Dendritic cell treated with granulocyte-macrophage colony-stimulating factor and Interleukin-4, amounts not matched to agents 40 ng/mL and 50 ng/mL, for 4 days (primary cell): ENCODE results near the gene INPP4A.

Experiments used
- H3K27ac Mint-ChIP-seq: one replicate; pipeline ENCODE4 v1.8.0; 2022; ENCODE audit warnings: mild to moderate bottlenecking, mixed read lengths
- H3K27me3 Mint-ChIP-seq: one replicate; pipeline ENCODE4 v1.8.0; 2022; ENCODE audit warnings: mild to moderate bottlenecking, mixed read lengths
- H3K36me3 Mint-ChIP-seq: one replicate; pipeline ENCODE4 v1.8.0; 2022; ENCODE audit warnings: low read depth, mixed read lengths
- H3K4me1 Mint-ChIP-seq: one replicate; pipeline ENCODE4 v1.8.0; 2022; ENCODE audit warnings: low read depth, mixed read lengths
- H3K4me3 Mint-ChIP-seq: one replicate; pipeline ENCODE4 v1.8.0; 2022; ENCODE audit warnings: mild to moderate bottlenecking, moderate library complexity, mixed read lengths
- H3K9me3 Mint-ChIP-seq: one replicate; pipeline ENCODE4 v1.8.0; 2022; ENCODE audit warnings: mixed read lengths
- intact Hi-C: fragments of 100-400 bp; cut with micrococcal nuclease; formaldehyde crosslinking; loops from one replicate; pipeline ENCODE4 v1.15.0; 2022

The INPP4A gene

DNA sequence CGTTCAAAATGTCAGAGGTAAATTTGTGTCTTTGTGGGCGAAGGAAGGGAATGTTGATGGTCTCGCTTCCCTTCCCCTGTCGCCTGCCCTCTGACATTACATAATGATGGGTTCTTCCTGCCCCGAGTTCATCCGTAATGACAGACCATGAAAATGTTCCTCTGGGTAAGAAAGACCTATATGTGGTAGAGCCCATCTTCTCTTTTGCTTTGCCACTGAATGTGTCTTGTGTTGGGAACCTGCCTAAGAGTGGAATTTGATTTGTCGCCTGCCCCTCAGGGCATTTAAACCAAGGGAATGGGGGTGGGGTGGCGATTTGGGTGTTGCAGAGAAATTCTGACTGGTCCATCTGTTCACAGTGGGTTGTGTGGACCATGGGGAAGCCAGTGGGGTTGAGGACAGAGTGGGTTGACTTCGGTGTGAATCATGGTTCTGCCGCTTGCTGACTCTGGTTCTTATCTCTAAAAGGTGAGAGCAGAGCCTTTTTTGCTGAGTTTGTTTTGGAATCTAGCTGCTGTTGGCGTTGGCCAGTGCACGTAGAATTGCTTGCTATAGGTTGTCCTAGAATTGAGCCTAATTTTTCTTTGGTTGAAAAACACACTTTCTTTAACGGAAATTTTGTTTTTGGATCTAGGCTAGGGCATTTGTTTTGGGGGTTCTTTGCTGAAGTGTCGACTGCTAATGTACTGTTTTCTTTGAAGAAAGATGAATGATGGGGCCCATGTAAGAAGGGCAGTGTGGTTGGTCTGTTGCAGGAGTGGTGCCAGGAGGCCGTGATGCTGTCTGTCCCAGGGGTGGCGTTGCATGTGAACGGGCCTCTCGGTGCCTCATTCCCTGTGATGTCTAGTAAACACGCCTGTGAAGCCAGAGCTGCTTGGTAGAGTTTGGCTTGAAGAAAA is 1.3 kb downstream of the INPP4A start:
- H3K36me3 Mint-ChIP-seq: peaks cover 5% of the 10 kb centered on the region
- H3K4me1 Mint-ChIP-seq: peaks cover 45% of the 10 kb centered on the region

DNA sequence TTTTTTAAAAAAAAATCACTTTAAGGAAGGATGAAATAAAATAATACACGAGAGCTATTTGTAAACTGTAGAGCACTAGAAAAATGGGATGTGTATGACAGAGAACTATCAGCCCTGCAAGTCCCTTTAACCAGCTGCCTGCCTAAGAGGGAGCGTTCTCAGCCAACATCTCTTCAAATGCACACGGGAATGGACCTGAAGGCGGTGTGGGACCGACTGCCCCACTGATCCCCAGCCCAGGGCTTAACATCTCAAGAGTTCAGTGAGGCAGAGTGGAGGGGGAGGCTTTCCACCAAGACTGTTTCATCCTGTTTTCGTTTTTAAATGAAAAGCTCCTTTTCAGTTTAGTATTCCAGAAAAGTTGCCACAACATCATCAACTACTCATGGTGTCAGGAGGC is 2.2 kb downstream of the INPP4A start:
- intact Hi-C loops: loop anchor here (5.0 kb wide), 1 partner anchor 40 kb away; no protein-coding TSS in a partner anchor
- Mint-ChIP-seq H3K27ac (no peak overlapping the region), H3K4me3 (no peak overlapping the region), H3K36me3 (peaks cover 5% of the 10 kb centered on the region), H3K4me1 (peaks cover 49% of the 10 kb centered on the region), H3K9me3 (no peaks in the 10 kb centered on the region), H3K27me3 (no peaks in the 10 kb centered on the region)

More for the DNA sequence above, 1.3 kb downstream of the INPP4A start:
- H3K27me3 Mint-ChIP-seq: no peaks in the 10 kb centered on the region
- H3K4me3 Mint-ChIP-seq: peak overlapping the region; percentile 86
- no peaks in the 10 kb centered on the region for H3K9me3 Mint-ChIP-seq
- intact Hi-C loops: loop anchor here (5.0 kb wide), 1 partner anchor 41 kb away; no protein-coding TSS in a partner anchor
- H3K27ac Mint-ChIP-seq: peak overlapping the region; percentile 84

DNA sequence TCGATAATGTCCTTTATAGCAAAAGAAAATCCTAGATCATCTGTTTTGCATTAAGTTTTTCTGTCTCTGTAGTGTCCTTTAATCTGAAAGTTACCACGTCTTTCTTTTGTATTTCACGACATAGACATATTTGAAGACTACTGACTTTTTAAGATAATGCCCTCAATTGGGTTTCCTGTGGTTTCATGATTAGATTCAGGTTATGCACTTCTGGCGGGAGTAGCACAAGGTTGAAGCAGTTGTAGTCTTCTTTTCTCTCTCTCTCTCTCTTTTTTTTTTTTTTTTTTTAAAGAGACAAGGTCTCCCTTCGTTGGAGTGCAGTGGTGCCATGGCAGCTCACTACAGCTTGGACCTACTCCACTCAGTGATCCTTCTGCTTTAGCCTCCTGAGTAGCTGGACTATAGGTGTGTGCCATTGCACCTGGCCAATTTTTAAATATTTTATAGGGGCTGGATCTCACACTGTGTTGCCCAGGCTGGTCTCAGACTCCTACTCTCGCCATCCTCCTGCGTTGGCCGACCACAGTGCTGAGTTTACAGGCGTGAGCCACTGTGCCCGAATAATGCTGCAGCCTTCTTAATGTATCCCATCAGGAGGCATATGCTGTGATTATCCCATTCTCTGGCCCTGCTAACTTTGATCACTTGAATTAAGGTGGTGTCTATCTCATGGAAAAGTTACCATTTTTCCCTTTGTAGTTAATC is 3.9 kb downstream of the INPP4A start:
- peaks cover 5% of the 10 kb centered on the region for H3K36me3 Mint-ChIP-seq
- H3K27me3 Mint-ChIP-seq: no peaks in the 10 kb centered on the region
- intact Hi-C loops: loop anchor here (5.0 kb wide), 1 partner anchor 39 kb away; no protein-coding TSS in a partner anchor
- no peak overlapping the region for H3K27ac Mint-ChIP-seq
- H3K9me3 Mint-ChIP-seq: no peaks in the 10 kb centered on the region
- H3K4me1 Mint-ChIP-seq: peaks cover 58% of the 10 kb centered on the region
- H3K4me3 Mint-ChIP-seq: no peak overlapping the region

DNA sequence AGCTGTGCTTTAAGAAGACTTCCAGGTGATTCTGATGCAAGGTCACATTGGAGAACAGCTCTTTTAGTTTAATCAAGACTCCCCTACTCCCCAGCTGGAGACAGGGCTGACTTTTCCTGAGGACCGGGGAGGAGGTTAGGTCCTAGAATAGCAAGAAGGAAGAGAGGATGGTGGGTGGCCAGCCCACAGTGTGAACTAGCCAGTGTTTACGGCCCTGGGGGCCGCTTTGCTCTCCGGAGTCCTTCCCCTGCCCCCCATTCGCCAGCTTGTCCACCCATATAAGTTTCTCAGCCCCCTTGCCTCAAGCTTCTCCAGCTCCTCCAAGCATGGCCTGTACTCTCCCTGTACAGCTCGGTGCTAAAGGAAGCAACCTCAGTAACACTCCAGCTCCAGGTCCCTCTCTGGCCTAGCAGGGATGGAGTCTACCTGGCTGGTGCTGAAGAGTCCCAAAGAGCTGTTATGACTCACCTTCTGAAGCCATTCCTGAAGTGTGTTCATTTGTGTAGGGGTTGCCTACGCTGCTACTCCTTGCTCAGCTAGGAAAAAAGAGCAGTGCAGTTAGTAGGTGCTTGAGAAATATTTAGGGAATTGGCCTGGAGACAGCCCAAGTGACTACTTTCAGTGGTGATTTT is 7.9 kb downstream of the INPP4A start:
- Mint-ChIP-seq H3K4me3 (no peak overlapping the region), H3K36me3 (peaks cover 10% of the 10 kb centered on the region), H3K4me1 (peaks cover 67% of the 10 kb centered on the region), H3K9me3 (no peaks in the 10 kb centered on the region), H3K27me3 (no peaks in the 10 kb centered on the region), H3K27ac (peak overlapping the region; percentile 92)
- intact Hi-C loops: no loop called here

DNA sequence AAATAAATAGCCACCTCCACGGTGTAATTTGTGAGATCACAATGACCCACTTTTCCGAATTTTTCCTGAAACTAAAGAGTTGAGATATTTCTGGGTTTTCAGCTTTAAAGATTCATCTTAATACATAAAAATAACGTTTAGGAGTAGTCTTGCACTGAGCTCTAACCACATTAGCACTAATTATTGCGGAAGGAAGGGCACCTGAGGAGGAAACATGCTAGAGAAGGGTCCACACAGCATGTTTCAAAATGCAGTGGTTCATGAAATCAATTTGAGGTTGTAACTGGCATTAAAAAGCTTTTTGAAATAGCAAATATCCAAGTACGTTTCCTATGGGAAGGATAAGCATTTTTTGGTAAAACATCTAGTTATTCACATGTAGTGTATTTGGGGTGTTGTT is 8.4 kb downstream of the INPP4A start:
- Mint-ChIP-seq H3K4me1 (peaks cover 68% of the 10 kb centered on the region), H3K36me3 (peaks cover 11% of the 10 kb centered on the region), H3K4me3 (no peak overlapping the region)

DNA sequence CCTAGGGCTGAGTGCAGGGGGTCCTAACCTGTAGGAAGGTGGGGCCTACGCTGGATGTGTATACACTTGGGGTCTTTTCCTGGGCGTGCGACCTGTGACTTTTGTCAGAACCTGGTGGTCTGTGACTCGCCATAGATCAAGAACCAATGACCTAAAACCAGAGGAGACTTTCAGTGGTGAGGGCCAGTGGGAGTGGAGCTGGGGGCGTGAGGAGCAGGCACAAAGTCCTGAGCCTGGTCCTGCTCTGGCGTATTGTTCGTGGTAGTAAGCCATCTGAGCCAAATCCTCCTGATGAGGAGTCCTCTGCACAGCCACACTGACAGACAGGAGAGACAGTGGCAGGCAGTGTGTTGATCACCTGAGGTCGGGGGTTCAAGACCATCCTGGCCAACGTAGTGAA is 8.9 kb downstream of the INPP4A start:
- no peaks in the 10 kb centered on the region for H3K27me3 Mint-ChIP-seq
- H3K4me3 Mint-ChIP-seq: no peak overlapping the region
- H3K9me3 Mint-ChIP-seq: no peaks in the 10 kb centered on the region
- H3K36me3 Mint-ChIP-seq: peaks cover 15% of the 10 kb centered on the region
- H3K27ac Mint-ChIP-seq: peak overlapping the region; percentile 92
- H3K4me1 Mint-ChIP-seq: peaks cover 73% of the 10 kb centered on the region
- intact Hi-C loops: no loop called here

More for the DNA sequence above, 8.4 kb downstream of the INPP4A start:
- Mint-ChIP-seq H3K27ac (peak overlapping the region; percentile 92), H3K27me3 (no peaks in the 10 kb centered on the region), H3K9me3 (no peaks in the 10 kb centered on the region)
- intact Hi-C loops: no loop called here

DNA sequence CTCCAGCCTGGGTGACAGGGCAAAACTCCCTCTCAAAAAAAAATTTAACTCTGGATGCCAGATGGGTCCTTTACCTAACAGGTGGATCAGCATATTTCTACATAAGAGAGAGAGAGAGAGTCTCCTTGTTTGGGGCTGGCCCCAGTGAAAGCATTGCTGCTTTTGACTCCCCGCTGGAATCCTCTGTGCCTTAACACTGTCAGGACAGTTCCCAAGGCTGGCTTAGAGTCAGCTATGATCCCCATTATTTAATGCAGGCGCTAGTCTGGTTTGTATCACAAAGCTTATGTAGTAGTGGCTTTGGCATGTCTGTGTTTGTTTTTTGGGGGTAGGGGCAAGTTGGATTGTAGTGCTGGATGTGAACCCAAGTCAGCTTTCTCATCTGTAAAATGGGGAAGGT is 9.4 kb downstream of the INPP4A start:
- Mint-ChIP-seq H3K4me3 (no peak overlapping the region), H3K9me3 (no peaks in the 10 kb centered on the region), H3K27me3 (no peaks in the 10 kb centered on the region), H3K4me1 (peaks cover 78% of the 10 kb centered on the region), H3K36me3 (peaks cover 21% of the 10 kb centered on the region), H3K27ac (peak overlapping the region; percentile 92)
- intact Hi-C loops: no loop called here

DNA sequence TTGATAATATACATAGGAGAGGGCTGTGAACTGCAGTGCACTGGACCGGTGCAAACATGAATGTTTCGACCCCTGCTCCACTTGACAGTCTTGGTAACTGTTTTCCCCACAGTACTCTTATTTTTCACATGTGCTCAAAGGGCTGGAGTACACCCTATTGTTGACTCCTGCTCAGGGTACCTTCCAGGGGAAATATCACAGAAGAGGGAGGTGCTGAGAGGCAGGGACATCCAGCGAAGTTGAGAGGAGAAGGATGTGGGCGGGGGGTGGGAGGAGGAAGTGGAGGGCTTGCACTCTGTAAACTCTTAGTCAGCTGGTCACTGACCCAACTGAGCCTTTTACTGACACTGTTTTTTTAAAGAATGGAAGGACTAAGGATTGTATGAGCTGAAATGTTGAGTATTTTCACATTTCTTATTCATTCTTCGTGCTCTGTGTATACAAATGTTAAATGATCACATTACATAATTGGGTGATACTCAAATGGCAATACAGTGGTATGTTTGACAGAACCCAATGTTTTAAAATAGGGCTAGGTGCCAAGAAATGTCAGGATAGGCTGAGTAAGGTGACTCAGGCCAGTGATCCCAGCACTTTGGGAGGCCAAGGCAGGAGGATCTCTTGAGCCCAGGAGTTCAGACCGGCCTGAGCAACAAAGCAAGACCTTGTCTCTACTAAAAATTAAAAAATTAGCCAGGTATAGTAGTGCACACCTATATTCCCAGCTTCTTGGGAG is 10.0 kb downstream of the INPP4A start:
- H3K36me3 Mint-ChIP-seq: peaks cover 23% of the 10 kb centered on the region
- H3K27me3 Mint-ChIP-seq: no peaks in the 10 kb centered on the region
- peak overlapping the region; percentile 92 for H3K27ac Mint-ChIP-seq
- intact Hi-C loops: loop anchor here (1.0 to 5.0 kb wide), 3 partner anchors 10 to 37 kb away; partner anchors contain the start of gene INPP4A
- H3K4me1 Mint-ChIP-seq: peaks cover 84% of the 10 kb centered on the region
- no peaks in the 10 kb centered on the region for H3K9me3 Mint-ChIP-seq
- peak overlapping the region; percentile 50 for H3K4me3 Mint-ChIP-seq

DNA sequence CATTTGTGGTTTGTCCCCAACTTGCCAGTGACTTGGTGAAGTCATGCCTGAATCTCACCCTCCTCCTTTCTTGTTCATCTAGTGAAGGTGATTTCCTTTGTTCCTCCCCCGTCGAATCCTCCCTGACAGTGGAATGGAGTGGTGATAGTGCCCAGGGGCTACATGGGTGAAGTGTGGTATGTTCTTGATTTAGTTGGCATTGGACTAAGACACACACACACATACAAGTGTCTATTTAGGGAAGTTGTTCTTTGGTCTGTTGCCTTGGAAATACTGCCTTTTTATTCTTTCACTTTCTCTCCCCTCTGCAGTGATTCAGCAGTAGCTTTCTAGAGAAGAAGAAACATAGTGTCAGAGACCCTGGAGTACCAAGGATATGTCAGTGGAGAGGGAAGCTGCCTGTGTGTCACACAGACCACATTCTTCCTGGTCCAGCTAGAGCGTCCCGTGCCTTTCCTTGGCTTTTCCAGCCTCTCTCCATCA is 10.9 kb downstream of the INPP4A start:
- Mint-ChIP-seq H3K9me3 (no peaks in the 10 kb centered on the region), H3K4me1 (peaks cover 89% of the 10 kb centered on the region), H3K36me3 (peaks cover 23% of the 10 kb centered on the region), H3K27me3 (no peaks in the 10 kb centered on the region), H3K4me3 (peak overlapping the region; percentile 61), H3K27ac (peak overlapping the region; percentile 92)
- intact Hi-C loops: loop anchor here (1.0 to 5.0 kb wide), 3 partner anchors 10 to 38 kb away; partner anchors contain the start of gene INPP4A

DNA sequence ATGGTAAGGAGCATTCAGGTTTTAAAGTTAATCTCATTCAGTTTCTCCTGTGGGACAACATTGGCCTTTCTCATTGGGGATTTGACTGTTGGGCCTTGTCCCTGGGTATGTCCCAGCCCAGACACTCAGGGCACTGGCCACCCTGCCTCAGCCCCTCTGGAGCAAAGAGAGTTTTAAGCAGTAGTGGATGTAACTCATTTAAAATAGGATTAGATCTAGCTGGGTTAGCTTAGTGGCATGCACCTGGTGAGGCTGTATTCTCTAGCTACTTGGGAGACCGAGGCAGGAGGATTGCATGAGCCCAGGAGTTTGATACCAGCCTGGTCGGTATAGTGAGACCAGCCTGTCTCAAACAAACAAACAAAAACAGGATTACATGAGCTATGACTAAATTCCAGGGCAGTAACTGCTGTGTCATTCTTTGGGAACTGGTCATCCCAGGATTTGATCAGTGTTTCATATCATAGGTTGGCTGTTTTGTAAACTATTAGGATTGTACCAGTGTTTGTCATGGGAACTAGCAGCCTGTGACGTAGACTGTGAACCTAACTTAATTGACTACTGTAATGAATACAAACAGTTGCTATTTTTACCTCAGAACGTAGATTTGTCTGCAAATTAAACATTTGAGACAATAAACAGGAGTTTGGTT is 12.5 kb downstream of the INPP4A start:
- Mint-ChIP-seq H3K9me3 (no peaks in the 10 kb centered on the region), H3K27me3 (no peaks in the 10 kb centered on the region), H3K4me3 (no peak overlapping the region), H3K4me1 (peaks cover 89% of the 10 kb centered on the region), H3K27ac (peak overlapping the region; percentile 92), H3K36me3 (peaks cover 23% of the 10 kb centered on the region)
- intact Hi-C loops: loop anchor here (5.0 kb wide), 1 partner anchor 40 kb away; no protein-coding TSS in a partner anchor

DNA sequence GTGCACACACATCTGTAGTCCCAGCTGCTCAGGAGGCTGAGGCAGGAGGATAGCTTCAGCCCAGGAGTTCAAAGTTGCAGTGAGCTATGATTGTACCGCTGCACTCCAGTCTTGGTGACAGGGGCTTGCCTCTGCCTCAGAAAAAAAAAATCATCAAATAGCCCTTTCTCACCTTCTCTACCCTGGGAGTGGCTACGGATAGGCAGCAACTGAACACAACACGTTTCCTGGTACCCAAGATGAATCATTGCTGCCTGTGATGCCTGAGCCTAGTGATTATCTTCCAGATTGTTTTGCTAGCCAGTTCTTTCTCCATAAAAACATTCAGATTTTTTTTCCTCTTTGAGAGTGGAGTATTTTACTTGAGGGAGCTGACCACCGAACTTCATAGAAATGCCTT is 13.5 kb downstream of the INPP4A start:
- Mint-ChIP-seq H3K4me3 (no peak overlapping the region), H3K4me1 (peaks cover 83% of the 10 kb centered on the region), H3K9me3 (no peaks in the 10 kb centered on the region), H3K36me3 (peaks cover 23% of the 10 kb centered on the region), H3K27me3 (no peaks in the 10 kb centered on the region), H3K27ac (peak overlapping the region; percentile 88)
- intact Hi-C loops: loop anchor here (5.0 kb wide), 1 partner anchor 41 kb away; no protein-coding TSS in a partner anchor

DNA sequence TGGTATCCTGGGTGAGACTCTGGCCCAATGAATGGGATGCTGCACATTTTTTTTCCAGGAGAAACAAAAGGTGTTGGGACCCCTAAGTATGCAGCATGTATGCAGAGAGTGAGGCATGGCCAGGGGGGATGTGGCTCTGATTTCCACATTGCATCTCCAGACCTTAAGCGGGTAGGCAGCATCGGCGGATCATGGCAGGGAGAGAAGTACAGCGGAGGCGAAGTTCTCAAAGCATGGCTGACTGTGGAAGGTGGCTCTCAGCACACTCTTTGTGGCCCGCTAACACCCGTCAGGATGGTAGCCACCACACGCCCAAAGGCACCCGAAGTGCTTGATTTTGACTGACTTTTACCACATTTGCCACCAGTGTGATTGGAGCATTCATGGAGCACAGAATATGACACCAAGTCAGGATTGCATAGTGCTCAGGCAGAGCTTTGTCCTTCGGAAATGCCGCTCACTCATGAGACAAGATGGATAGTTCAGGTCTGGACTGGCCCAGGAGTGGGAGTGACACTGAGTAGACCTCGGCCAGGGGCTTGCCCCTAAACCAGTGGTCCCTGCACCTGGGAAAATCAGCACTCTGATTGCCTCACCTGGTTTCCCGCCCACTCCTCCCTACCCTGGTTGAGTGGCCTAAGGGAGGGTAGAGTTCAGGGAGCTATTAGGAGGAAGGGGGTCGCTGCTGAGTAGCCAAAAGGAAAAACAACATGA is 14.2 kb downstream of the INPP4A start:
- Mint-ChIP-seq H3K9me3 (no peaks in the 10 kb centered on the region), H3K4me3 (no peak overlapping the region), H3K36me3 (peaks cover 23% of the 10 kb centered on the region), H3K27me3 (no peaks in the 10 kb centered on the region), H3K27ac (peak overlapping the region; percentile 88), H3K4me1 (peaks cover 83% of the 10 kb centered on the region)
- intact Hi-C loops: loop anchor here (5.0 kb wide), 1 partner anchor 42 kb away; no protein-coding TSS in a partner anchor
